Choroid plexus epithelial cell (primary cell): ENCODE results near the gene CNOT1.
"Not testable (repeated sequence)": the region's sequence is repeated elsewhere in the genome, so short reads cannot be mapped to it uniquely, and the experiment has no call there.

ENCODE experiments used
- DNase-seq: peaks from one replicate; pipeline ENCODE4 v3.0.0-alpha.2; 2010; ENCODE audit warnings: low read depth
- H3K4me3 ChIP-seq: 2 replicates; pipeline ENCODE4 v1.5.1; 2011; ENCODE audit warnings: low read depth, mild to moderate bottlenecking, control low read depth, low read length, moderate library complexity
- CTCF ChIP-seq: conservative IDR thresholded peaks from 2 replicates; pipeline ENCODE4 v1.5.1; 2011; ENCODE audit warnings: low read depth, mild to moderate bottlenecking, control low read depth, inconsistent platforms, low read length, moderate library complexity

CNOT1 gene

GRCh38 chr16:58624209-58624608 lies 5.4 kb downstream of the CNOT1 start:
- H3K4me3 ChIP-seq: no peak overlapping the region
- TF ChIP-seq CTCF: no peak
- no peak for DNase-seq

- H3K4me3 ChIP-seq: no peak overlapping the region
- TF ChIP-seq CTCF: no peak
- no peak for DNase-seq
Measured at GRCh38 chr16:58620396-58620795, 9.2 kb downstream of the CNOT1 start.

- H3K4me3 ChIP-seq: no peak overlapping the region
- TF ChIP-seq CTCF: no peak
- peak; percentile 26 for DNase-seq
Measured at GRCh38 chr16:58615280-58615679, 14.3 kb downstream of the CNOT1 start.

GRCh38 chr16:58614860-58615259 lies 14.8 kb downstream of the CNOT1 start:
- H3K4me3 ChIP-seq: no peak overlapping the region
- DNase-seq: no peak
- TF ChIP-seq CTCF: peak; percentile 15

- peak; percentile 66 for DNase-seq
- TF ChIP-seq CTCF: no peak
- H3K4me3 ChIP-seq: no peak overlapping the region
Measured at GRCh38 chr16:58614212-58614611, 15.4 kb downstream of the CNOT1 start.

- not testable (repeated sequence) for DNase-seq, H3K4me3 ChIP-seq
Measured at GRCh38 chr16:58612965-58613364, 16.7 kb downstream of the CNOT1 start.

- no peak for TF ChIP-seq CTCF
- H3K4me3 ChIP-seq: no peak overlapping the region
- DNase-seq: no peak
Measured at GRCh38 chr16:58608601-58609136, 21.0 kb downstream of the CNOT1 start.
